Neural progenitor cell (in vitro differentiated cells): ENCODE results near the gene NPEPL1.

Experiments used
- CTCF ChIP-seq: fragments of 200-600 bp; sonication (generic); IDR thresholded peaks from 2 replicates; pipeline ENCODE4 v1.5.1; 2017; ENCODE audit warnings: antibody characterized with exemption, mild to moderate bottlenecking
- EZH2 ChIP-seq: fragments of 200-600 bp; sonication (generic); IDR thresholded peaks from 2 replicates; pipeline ENCODE4 v1.6.1; 2017; ENCODE audit warnings: antibody characterized with exemption, mild to moderate bottlenecking, moderate library complexity
- EZH2phosphoT487 ChIP-seq: fragments of 200-600 bp; sonication (generic); IDR thresholded peaks from 2 replicates; pipeline ENCODE4 v1.6.1; 2017; ENCODE audit warnings: antibody characterized with exemption

- TF ChIP-seq EZH2, result no peak
- TF ChIP-seq CTCF, result no peak
- TF ChIP-seq EZH2phosphoT487, result no peak
Observed at GRCh38 chr20:58707770-58708169, 15.2 kb downstream of the NPEPL1 start.
